Amniotic epithelial cell (primary cell): ENCODE data around the gene SLX4.
"Not testable (repeated sequence)": the region's sequence is repeated elsewhere in the genome, so short reads cannot be mapped to it uniquely, and the experiment has no call there.

ENCODE experiments used
- DNase-seq: peaks from one replicate; pipeline ENCODE4 v3.0.0-alpha.2; 2010; ENCODE audit warnings: low read depth

SLX4 gene

DNA sequence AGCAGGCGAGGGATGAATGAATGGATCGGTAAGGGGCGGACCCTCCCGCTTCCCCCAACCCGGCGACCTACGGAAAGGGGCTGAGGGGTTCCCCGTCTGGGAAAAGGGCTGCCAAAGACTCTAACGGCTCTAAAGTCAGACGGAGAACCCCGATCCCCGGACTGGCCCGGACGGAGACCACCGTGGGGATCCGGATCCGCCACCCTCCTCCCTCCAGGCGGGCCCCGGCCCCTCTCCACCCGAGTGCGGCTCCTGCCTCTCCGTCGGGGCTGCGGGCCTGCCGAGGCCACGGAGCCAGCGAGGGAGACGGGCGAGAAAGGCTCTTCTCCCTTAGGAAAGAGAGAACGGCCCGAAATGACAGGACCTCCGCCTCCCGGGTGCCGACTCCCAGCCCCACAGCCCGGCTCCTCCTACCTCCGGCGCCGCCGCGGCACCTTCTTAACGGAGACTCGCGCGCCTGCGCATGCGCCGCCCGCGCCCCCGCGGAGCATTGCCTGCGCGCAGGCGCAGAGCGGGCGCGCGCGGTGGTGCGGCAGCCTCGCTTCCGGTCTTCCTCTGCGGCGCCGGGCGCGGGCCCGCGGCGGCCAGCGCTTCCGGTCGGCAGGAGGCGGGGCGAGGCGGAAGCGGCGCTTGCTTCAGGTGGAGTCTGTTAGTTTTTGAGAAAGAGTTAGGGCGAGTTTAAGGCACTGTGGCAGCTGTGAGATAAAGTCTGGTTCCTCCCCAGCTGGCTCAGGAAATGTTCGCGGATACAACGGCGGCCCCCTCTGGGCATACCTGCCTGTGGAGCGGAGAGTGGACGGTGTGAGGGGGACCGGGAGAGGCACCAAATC lies at the start of gene SLX4:
Gene SLX4 (minus strand): TSS at position 461 of the 830 bp plus-strand sequence. CDS start 2,642 bp downstream, outside the sequence.
- peak; percentile 76 for DNase-seq

GRCh38 chr16:3659251-3659650 lies 47.8 kb upstream of the SLX4 start:
- DNase-seq: peak; percentile 97

DNA sequence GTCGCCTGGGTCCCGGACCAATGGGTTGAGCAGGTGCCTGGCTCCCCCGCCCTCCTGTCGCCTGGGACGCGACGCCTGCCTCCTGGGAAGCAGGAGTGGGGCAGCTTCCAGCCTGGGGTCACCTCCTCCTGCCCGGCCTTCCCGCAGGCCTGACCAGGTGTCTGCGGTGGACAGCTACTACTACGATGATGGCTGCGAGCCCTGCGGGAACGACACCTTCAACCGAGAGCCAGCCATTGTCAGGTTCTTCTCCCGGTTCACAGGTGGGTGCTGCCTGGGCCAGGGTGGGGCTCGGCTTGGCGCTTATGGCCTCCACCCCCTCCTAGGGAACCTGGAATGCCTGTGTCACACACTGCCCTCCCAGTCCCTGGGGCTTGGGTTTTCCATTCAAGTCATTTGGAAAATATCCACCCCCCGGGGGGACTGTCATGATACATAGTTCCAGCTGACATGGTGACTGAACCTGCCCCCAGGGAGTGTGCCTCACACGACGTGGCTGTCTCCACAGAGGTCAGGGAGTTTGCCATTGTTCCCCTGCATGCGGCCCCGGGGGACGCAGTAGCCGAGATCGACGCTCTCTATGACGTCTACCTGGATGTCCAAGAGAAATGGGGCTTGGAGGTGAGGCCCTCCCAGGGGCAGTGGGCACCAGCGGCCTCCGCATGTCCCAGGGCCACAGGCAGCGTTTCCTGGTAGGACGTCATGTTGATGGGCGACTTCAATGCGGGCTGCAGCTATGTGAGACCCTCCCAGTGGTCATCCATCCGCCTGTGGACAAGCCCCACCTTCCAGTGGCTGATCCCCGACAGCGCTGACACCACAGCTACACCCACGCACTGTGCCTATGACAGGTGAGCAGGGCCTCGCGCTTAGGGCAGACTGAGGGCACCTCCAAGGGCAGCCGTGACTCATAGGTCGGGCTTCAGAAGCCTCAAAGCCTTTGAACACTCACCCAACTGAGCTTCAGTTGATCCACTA lies 45.4 kb upstream of the SLX4 start:
- peak; percentile 28 for DNase-seq

DNA sequence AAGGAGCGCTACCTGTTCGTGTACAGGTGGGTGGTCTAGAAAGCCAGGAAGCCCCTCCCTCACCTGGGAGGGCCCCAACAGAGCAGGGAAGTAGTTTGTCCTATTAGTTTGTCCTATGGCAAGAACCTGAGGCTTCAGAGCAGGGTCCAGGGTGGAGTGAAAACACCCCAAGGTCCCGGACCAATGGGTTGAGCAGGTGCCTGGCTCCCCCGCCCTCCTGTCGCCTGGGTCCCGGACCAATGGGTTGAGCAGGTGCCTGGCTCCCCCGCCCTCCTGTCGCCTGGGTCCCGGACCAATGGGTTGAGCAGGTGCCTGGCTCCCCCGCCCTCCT lies 44.7 kb upstream of the SLX4 start:
- not testable (repeated sequence) for DNase-seq

GRCh38 chr16:3655396-3656159 lies 44.2 kb upstream of the SLX4 start:
- DNase-seq: no peak

GRCh38 chr16:3655030-3655395 lies 43.6 kb upstream of the SLX4 start:
- no peak for DNase-seq

- peak; percentile 59 for DNase-seq
These were observed 43.0 kb upstream of the SLX4 start, which contains the start of gene DNASE1 for GRCh38 chr16:3654249-3654991. DNASE1 (plus strand) TSS chr16:3654691; CDS start chr16:3655374, 683 bp downstream.

DNA sequence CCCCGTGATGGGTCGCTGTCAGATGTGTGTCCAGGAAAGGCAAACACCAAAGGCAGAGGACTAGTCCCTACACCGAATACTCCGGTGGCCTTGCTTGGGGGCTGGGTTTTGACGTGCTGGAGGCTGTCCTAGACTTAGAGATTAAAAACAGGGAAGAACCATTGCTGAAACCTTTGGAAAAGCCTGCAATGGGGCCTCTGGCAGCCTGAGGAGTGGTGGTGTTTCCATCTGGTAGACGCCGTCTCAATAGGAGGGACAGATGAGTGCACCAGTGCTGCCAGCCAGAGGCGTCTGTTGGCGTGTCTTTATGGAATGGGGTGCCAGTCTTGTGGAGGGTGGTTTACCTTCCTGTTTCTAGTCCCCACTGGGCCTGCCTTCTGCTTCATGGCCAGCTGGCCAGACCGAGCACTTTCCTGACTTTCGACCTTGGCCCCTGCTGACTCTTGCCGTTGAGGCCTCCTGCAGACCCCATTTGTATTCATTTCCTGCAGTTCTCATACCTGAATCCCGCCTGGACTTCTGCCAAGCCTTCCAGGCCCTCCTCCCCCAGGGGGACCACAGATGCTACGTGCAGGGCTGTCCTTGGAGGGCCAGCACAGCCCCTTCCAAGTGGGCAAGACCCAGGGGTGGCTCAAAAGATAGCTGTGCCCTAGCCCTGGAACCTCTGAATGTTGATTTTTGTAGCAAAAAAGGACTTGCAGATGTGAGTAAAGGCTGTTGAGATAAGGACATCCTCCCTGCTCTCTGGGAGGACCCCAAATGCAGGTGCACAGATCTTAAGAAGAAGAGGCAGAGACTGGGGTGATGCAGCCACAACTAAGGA lies 41.2 kb upstream of the SLX4 start:
- DNase-seq: no peak

DNA sequence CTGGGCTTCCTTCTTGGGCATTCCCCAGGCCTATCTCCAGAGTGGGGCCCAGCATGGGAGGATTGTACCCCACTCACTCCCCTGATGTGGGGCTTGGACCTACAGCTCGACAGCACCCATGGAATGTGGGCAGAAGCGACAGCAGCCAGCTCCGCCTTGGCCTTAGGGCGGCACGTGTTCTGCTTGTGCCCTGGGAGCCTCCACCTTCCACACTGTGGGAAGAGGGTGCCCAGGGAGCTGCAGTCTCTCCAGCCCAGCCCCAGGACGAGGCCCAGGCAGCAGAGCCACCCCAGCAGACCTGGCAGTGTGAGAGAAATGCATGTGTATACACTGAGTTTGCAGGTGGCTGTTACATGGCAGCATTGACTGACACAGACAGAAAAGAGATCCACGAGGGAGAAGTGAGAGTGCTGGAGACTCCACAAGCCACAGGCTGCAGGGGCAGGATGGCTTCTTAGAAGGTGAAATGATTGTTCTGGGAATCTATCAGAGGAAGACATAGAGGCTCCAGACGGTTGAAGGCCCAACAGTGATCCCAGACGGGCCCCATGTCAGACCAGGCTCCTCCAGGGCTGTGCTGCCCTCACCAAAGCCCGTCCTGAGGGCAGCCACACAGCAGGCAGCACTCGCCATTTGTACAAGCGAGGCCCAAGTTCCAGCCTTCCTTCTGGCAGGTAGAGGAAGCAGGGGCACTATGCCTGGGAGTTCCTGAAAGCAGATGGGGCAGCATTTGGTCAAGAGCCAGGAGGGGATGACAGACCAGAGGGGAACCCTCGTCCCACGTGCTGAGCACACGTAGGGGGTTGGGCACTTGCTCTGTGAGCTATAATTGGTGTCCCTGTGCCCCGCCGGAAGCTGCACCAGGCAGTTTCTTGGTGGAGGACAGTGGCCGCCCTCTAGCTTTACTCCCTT lies 40.3 kb upstream of the SLX4 start:
- DNase-seq: no peak

DNA sequence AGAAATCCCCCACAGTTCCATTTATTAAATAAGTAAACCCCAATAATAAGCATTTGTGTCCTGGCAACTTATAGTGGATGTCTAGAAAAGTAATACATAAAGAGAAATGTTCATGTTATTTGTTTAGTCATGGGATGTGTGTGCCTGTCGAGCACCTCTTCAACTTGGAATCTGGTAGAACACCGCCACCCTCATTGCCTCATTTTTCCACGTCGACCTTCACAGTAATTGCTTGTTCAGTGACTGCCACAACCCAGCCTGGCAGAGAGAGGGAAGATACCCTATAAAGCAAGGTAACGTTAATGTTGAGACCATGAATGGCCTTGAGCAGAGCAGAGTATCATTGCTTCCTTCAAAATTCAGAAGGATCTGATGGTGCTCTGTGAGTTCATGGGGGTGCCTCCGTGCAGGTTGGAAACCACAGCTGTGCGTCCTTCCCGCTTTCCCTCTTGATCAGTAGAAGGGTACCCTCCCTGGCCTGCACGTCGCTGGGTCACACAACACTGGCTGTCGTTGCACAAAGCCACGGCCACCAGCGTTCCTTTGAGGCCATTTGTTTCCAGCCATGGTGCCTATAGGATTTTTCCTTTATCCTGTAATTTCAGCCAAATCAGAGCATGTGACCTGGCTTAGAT lies 39.3 kb upstream of the SLX4 start:
- no peak for DNase-seq

DNA sequence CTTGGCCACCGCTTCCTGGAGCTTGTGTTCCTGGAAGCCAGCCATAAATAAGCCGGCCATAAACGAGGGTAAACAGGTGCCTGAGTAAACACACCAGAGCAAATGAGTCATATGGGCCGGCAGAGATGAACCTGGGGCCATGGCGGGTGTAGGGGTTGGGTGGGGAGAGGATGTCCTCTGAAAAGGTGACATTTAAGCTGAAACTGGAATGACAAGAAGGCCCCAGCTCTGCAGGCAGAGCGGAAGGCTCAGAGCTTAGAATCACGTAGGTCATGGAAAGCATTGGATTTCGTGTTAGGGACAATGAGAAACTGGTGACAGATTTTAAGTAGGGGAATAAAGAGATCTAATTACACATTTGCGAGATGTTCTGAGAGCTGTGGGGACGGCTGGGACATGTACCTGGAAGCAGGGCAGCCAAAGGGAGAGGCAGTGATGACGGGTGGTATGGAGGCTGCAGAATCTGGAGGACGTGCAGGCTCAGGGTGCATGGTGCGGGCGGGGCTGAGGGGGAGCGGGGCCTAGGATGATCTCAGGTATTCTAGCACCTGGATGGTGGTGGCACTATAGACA lies 35.0 kb upstream of the SLX4 start:
- DNase-seq: peak; percentile 40

DNA sequence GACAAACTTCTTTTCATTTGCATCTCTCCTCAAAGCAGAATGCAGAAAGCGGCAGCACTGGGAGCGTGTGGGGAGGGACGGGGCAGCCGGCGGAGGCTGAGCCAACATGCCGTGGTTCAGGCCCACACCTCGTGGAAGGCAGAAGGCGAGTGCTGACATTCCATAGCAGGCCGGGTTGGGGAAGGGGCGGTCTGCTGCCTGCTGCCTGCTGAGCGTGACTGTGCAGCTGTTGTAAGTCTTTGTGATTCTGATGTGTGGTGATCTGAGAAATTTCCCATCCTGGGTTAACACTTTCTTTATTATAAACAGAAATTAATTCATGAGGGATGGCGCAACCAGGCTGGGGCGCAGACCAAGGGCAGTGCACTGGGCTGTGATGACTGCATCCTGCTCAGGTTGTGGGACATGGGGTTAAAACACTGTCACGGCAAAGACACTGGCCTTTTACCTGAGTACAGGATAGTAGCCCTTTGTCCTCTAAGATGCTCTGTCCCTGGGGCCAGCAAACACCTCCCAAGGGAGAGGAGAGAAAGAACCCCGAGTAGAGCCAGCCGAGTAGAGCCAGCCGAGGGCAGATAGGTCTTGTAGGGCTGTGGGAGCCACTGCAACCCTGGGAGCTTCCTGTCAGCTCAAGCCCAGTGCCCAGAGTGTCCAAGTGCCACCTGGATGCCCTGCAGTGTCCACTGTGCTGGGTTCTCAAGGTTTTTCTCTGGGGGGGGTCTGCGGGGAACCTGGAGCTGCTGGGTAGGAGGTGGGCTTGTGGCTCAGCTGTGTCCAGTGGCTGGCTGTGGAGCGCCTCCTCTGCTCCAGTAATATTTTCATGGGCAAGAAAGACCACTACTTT lies 34.3 kb upstream of the SLX4 start:
- peak; percentile 74 for DNase-seq

DNA sequence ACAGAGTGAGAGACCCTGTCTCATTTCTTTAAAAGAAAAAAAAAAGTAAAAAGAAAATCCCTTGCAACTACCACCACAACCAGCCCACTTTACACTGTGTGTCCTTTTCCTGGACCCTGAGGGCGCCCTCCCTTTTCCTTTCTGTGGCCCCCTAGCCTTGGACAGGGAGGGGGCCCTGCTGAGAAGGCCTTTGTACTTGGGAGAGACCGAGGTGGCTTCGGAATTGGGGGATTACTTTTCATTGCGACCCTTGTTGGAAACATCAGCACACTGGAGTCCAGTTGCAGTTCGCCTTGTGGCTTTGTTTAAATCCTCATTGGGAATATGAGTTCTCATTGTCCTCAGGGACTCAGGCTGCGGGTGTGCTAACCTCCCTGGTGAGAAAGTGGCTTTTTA lies 33.7 kb upstream of the SLX4 start:
- DNase-seq: no peak

DNA sequence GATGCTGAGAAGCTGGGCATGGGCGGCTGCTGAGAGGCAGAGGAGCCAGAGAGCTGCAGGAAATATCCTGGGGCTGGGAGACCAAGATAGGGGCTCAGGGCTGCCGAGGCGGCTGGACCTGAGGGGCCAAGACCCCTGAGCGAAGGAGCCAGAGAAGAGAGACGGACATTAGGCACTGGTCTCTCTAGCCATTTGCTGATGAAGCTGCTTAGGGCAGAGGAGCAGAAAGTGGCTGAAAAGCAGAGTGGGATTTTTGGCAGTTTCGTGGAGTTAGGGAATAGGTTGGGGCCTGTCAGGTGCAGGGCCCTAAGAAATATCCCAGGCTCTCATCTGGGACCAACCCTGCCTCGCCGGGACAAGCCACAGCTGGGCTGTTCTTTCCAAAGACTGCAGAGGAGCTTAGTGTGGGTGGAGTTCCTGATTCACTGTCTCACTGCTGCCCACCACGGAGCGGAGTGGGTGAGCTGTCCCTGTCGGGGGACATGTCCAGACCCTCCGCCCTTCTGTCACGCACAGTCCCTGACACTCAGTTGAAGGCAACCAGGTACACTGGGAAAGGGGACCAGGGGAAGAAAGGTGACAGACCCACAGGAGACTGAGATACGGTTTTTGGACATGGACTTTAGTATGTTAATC lies 31.8 kb upstream of the SLX4 start:
- no peak for DNase-seq

DNA sequence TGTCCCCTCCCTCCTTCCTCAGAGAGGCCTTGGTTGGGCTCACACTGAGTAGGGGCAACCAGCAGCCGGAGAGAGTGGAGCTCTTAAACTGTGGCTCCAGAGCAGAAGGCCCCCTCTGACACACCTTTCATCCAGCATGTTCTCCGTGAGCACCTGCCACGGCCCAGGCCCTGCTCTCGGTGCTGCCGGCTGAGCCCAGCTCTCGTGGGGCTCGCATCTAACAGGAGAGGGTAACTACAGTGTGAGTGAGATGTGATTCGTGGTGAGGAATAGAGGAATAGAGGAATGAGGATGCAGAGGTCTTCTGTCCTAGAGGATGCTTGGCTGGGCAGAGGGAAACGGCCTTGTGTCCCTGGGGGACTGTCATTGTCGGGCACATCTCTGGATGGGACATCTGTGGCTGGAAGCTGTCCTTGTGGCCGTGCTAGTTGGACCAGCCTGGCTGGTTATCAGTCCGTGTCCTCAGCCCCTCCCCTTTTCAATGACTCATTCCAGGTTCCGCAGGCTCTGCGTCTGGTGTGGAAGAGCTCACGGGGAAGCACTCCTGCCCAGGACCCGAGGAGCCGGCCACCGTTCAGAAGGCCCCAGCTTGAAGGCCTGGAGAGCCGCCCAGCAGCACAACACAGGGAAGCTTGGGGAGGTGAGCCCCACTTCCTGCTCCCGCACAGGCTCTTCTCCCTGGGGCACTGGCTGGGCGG lies 31.1 kb upstream of the SLX4 start:
- peak; percentile 60 for DNase-seq

GRCh38 chr16:3641801-3642396 lies 30.5 kb upstream of the SLX4 start:
- no peak for DNase-seq
